Transverse colon (tissue), 3 donors: ENCODE results near the gene NBEA.
"Not testable (repeated sequence)": the region's sequence is repeated elsewhere in the genome, so short reads cannot be mapped to it uniquely, and the experiment has no call there.

Experiments used
- POLR2A ChIP-seq: fragments of 450-650 bp; IDR thresholded peaks from one replicate; pipeline ENCODE4 v1.6.1; 2016; ENCODE audit warnings: antibody characterized with exemption, mild to moderate bottlenecking, moderate library complexity
- TF ChIP-seq, protein P1 (sequence below), 5 experiments: fragments of 200-600 bp in 3 of 5; fragments of 450-650 bp in 2 of 5; sonication (generic) in 3 of 5; IDR thresholded peaks; 1 replicate in 2 of 5; 2 replicates in 3 of 5; pipeline ENCODE4 v1.5.1; 2016 to 2017; ENCODE audit warnings: antibody characterized with exemption in 5 of 5, inconsistent platforms in 3 of 5, mild to moderate bottlenecking in 2 of 5, moderate library complexity in 1 of 5

DNA sequence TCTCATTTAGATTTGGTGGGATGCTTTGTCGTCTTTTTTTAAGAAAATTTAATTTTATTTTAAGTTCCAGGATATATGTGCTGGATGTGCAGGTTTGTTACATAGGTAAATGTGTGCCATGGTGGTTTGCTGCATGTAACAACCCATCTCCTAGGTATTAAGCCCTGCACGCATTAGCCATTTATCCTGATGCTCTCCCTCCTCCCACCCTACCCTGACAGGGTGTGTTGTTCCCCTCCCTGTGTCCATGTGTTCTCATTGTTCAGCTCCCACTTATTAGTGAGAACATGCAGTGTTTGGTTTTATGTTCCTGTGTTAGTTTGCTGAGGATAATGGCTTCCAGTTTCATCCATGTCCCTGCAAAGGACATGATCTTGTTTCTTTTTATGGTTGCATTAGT lies 61.7 kb downstream of the NBEA start:
- TF ChIP-seq, protein P1, sequence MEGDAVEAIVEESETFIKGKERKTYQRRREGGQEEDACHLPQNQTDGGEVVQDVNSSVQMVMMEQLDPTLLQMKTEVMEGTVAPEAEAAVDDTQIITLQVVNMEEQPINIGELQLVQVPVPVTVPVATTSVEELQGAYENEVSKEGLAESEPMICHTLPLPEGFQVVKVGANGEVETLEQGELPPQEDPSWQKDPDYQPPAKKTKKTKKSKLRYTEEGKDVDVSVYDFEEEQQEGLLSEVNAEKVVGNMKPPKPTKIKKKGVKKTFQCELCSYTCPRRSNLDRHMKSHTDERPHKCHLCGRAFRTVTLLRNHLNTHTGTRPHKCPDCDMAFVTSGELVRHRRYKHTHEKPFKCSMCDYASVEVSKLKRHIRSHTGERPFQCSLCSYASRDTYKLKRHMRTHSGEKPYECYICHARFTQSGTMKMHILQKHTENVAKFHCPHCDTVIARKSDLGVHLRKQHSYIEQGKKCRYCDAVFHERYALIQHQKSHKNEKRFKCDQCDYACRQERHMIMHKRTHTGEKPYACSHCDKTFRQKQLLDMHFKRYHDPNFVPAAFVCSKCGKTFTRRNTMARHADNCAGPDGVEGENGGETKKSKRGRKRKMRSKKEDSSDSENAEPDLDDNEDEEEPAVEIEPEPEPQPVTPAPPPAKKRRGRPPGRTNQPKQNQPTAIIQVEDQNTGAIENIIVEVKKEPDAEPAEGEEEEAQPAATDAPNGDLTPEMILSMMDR (IDR thresholded peaks at IDR 0.05), result not testable (repeated sequence)
- not testable (repeated sequence) for TF ChIP-seq POLR2A
